Kidney (tissue), 14 donors: Measurements from ENCODE around the gene JUNB. TPM values are rescaled to one million over a fixed set of nuclear protein-coding genes. Genes with fewer than 3 reads are reported as not detected.

ENCODE experiments used
- DNase-seq, 5 donors: peaks; one replicate each; pipeline ENCODE4 v3.0.0-alpha.2; 2013 to 2020
- FAIRE-seq: peaks from 2 replicates; lab custom pipeline; 2012; peaks lifted over from hg19 to GRCh38; lab: Jason Lieb, UNC
- H3K27ac ChIP-seq, 2 donors: one replicate each; pipeline ENCODE4 v1.7.0; 2013; ENCODE audit warnings: low read depth in 2 of 2, low read length in 2 of 2, inconsistent platforms in 1 of 2
- H3K27me3 ChIP-seq: one replicate; pipeline ENCODE4 v1.7.1; 2013; ENCODE audit warnings: low read length, inconsistent platforms; ENCODE audit not compliant: control insufficient read depth, insufficient read depth
- H3K36me3 ChIP-seq, 3 donors: one replicate each; pipeline versions ENCODE4 v1.7.0 to v1.7.1; 2013; ENCODE audit warnings: low read length in 3 of 3, control low read depth in 1 of 3, inconsistent platforms in 1 of 3; ENCODE audit not compliant: insufficient read depth in 3 of 3, control insufficient read depth in 2 of 3
- H3K4me1 ChIP-seq, 3 donors: one replicate each; pipeline versions ENCODE4 v1.7.0 to v1.7.1; 2013; ENCODE audit warnings: low read length in 3 of 3, inconsistent platforms in 1 of 3, low read depth in 1 of 3; ENCODE audit not compliant: control insufficient read depth in 2 of 3, insufficient read depth in 2 of 3
- H3K4me3 ChIP-seq, 3 donors: one replicate each; pipeline versions ENCODE4 v1.7.0 to v1.8.1; 2013; ENCODE audit warnings: low read length in 3 of 3, control low read depth in 1 of 3, inconsistent platforms in 1 of 3
- H3K9ac ChIP-seq, 3 donors: one replicate each; pipeline versions ENCODE4 v1.7.0 to v1.7.1; 2013; ENCODE audit warnings: low read length in 3 of 3, control low read depth in 1 of 3, inconsistent platforms in 1 of 3
- H3K9me3 ChIP-seq, 3 donors: one replicate each; pipeline versions ENCODE4 v1.7.0 to v1.7.1; 2013; ENCODE audit warnings: low read length in 3 of 3, control low read depth in 1 of 3, inconsistent platforms in 1 of 3; ENCODE audit not compliant: control insufficient read depth in 2 of 3, insufficient read depth in 1 of 3
- CTCF ChIP-seq: IDR thresholded peaks from 3 replicates; pipeline ENCODE4 v1.5.1; 2012; ENCODE audit warnings: mild to moderate bottlenecking, moderate library complexity, borderline replicate concordance; ENCODE audit not compliant: insufficient read depth; ENCODE audit errors: extremely low read depth
- intact Hi-C: fragments of 100-400 bp; cut with DNase I; formaldehyde crosslinking; loops from one replicate; pipeline ENCODE4 v1.11.1; 2022
- polyA plus RNA-seq: library from polyadenylated mRNA; stranded (reverse); fragments of 350-450 nt; fragmentation: Illumina TruSeq; extraction: RNeasy Lipid Tissue Mini Kit (QIAGEN cat#74804); gene quantifications from one replicate; pipeline ENCODE4 v1.2.3, GENCODE V29; 2014; ENCODE audit warnings: low read depth, low replicate concordance; ENCODE audit not compliant: insufficient read depth
- total RNA-seq: library from RNA; stranded (reverse); fragmentation: NEBNext Ultra II Directional; extraction: Animal tissue kit (Norgen Biotek cat#: 25700); gene quantifications from one replicate; pipeline ENCODE4 v1.2.1, GENCODE V29; 2021
- donor health status: control.
- donor health status: control.
- donor health status: control.
- donor health status: control.
- donor health status: control.
- donor health status: DM: yes; HTN: yes; CAD: no.
- donor health status: Normal renal cell carcinoma (clear cell type).

JUNB gene
- total and polyA plus RNA-seq, 2 donors from 2014 or later: 128 to 142 TPM

DNA sequence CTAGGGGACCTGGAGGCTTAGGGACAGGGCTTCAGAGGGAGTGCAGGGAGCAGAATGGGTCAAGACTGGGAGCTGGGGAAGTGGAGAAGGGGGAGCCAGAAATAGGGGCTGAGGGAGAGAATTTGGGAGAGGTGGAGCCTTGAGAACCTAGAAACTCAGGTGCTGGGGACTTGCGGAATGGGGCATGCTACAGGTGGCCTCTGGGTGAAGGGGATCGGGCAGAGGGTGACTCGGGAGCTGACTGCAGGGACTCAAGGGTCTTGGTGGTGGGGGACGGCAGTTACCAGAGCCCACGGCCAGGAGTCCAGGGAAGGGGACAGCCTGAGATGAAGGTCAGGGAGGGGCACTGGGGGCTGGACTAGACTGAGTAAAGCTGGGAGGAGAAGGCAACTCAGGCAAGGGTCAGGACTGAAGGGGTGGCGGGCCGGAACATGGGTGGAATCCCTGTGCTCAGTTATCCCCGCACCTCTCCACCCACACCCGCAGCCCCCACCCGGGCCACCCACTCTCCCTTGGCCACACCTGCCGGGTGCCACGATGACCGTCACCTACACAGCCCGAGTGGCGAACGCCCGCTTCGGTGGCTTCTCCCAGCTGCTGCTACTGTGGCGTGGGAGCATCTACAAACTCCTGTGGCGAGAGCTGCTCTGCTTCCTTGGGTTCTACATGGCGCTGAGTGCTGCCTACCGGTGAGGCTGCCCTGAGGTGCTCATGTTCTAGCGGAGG, 39.1 kb upstream of the JUNB start:
- no peak overlapping the region for H3K4me3 ChIP-seq
- DNase-seq (no peak), FAIRE-seq (no peak)
- intact Hi-C loops: no loop called here
- H3K27ac ChIP-seq: no peak overlapping the region
- no peak overlapping the region for H3K9ac ChIP-seq
- H3K9me3 ChIP-seq: no peaks in the 10 kb centered on the region
- H3K4me1 ChIP-seq: no peaks in the 10 kb centered on the region
- no peak for TF ChIP-seq CTCF
- H3K36me3 ChIP-seq: peaks cover 0 to 6% (median 6%) of the 10 kb centered on the region in 3 donors
- H3K27me3 ChIP-seq: no peaks in the 10 kb centered on the region

DNA sequence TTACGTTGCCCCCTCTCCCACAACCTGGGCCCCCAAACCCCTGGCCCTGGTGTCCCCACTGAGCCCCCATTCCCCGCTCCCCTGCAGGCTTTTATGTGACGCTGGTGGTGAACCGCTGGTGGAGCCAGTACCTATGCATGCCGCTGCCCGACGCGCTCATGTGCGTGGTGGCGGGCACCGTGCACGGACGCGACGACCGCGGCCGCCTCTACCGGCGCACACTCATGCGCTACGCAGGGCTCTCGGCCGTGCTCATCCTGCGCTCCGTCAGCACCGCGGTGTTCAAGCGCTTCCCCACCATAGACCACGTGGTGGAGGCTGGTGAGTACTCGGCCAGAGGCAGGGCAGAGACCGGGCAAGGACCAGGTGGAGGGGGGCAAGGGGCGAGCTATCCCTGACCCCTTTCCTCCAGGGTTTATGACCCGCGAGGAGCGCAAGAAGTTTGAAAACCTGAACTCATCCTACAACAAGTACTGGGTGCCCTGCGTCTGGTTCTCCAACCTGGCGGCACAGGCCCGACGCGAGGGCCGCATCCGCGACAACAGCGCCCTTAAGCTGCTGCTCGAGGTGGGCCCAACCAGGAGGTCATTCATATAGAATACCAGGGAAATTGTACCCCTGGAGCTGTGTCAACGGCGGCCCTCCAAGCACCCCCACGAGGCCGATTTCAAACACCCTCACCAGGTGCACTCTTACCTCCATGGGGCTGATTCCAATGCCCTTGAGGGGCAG, 36.7 kb upstream of the JUNB start:
- intact Hi-C loops: no loop called here
- peaks cover 0 to 2% (median 0%) of the 10 kb centered on the region in 3 donors for H3K4me1 ChIP-seq
- H3K27ac ChIP-seq: no peak overlapping the region
- DNase-seq (no peak), FAIRE-seq (no peak)
- no peak overlapping the region for H3K9ac ChIP-seq
- H3K27me3 ChIP-seq: no peaks in the 10 kb centered on the region
- H3K36me3 ChIP-seq: no peaks in the 10 kb centered on the region
- no peak overlapping the region for H3K4me3 ChIP-seq
- H3K9me3 ChIP-seq: no peaks in the 10 kb centered on the region
- no peak for TF ChIP-seq CTCF

DNA sequence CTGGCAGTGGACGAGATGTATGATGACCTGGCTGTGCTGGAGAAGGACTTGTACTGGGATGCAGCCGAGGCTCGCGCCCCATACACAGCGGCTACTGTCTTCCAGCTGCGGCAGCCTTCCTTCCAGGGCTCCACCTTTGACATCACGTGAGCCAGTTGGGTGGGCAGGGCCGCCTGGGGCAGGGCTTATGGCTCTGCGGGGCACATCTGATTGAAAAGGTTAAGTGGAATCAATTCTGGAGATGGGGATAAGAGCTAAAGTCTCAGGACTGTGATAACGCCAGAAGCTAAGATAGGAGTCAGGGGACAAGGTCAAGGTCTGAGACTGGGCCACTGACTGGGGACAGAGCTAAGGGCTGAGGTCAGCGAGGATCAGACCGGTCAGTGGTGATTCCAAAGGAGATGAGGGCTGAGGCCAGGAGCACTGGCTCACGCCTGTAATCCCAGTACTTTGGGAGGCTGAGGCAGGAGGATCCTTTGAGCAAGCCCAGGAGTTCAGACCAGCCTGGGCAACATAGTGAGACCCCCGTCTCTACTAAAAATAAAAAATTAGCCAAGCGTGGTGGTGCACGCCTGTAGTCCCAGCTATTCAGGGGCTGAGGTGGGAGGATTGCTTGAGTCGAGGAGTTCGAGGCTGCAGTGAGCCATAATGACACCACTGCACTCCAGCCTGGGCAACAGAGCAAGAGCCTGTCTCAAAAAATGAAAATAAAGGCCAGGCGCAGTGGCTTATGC, 35.0 kb upstream of the JUNB start:
- peaks cover 0 to 2% (median 0%) of the 10 kb centered on the region in 3 donors for H3K4me1 ChIP-seq
- no peaks in the 10 kb centered on the region for H3K9me3 ChIP-seq
- DNase-seq: no peak
- intact Hi-C loops: no loop called here
- no peak for FAIRE-seq
- no peak overlapping the region for H3K4me3 ChIP-seq
- H3K27me3 ChIP-seq: no peaks in the 10 kb centered on the region
- no peak overlapping the region for H3K9ac ChIP-seq
- TF ChIP-seq CTCF: no peak
- H3K27ac ChIP-seq: no peak overlapping the region
- no peaks in the 10 kb centered on the region for H3K36me3 ChIP-seq
